K562 (cell line): Measurements from ENCODE around the gene TRIO. TPM values are rescaled to one million over a fixed set of nuclear protein-coding genes. Genes with fewer than 3 reads are reported as not detected.

Source experiments
- AFF1 ChIP-seq, 2 experiments: fragments of 450-650 bp; IDR thresholded peaks; 2 replicates each; pipeline ENCODE4 v1.6.1; 2018; ENCODE audit warnings: mild to moderate bottlenecking in 2 of 2, low read depth in 1 of 2; ENCODE audit not compliant: partially characterized antibody in 2 of 2
- ATF1 ChIP-seq, 2 experiments: fragments of 450-650 bp in 1 of 2; IDR thresholded peaks; 2 replicates each; pipeline ENCODE4 v1.6.1; 2016; ENCODE audit warnings: missing compliant biosample characterization in 1 of 2, missing genetic modification characterization in 1 of 2
- CREBBP ChIP-seq: IDR thresholded peaks from one replicate; pipeline ENCODE4 v1.6.1; 2012; ENCODE audit warnings: low read depth, mild to moderate bottlenecking, control low read depth, inconsistent platforms, low read length
- HCFC1 ChIP-seq: IDR thresholded peaks from 2 replicates; pipeline ENCODE4 v1.6.1; 2012; ENCODE audit warnings: low read depth, low read length, improper control_type of control experiment
- IFI16 ChIP-seq: fragments of 250-450 bp; sonication (Bioruptor Pico); IDR thresholded peaks from 2 replicates; pipeline ENCODE4 v2.1.2; 2022; ENCODE audit warnings: mild to moderate bottlenecking, inconsistent platforms
- NFE2 ChIP-seq: IDR thresholded peaks from 2 replicates; pipeline ENCODE4 v1.6.1; 2014; ENCODE audit warnings: antibody characterized with exemption, low read depth
- PTRF ChIP-seq: fragments of 450-650 bp; IDR thresholded peaks from 2 replicates; pipeline ENCODE4 v1.6.1; 2016; ENCODE audit warnings: mild to moderate bottlenecking, missing genetic modification characterization, missing compliant biosample characterization
- SIN3B ChIP-seq: fragments of 450-650 bp; IDR thresholded peaks from 2 replicates; pipeline ENCODE4 v1.6.1; 2017; ENCODE audit warnings: low read depth, mild to moderate bottlenecking, moderate library complexity
- SMARCE1 ChIP-seq: fragments of 450-650 bp; IDR thresholded peaks from 2 replicates; pipeline ENCODE4 v1.7.1; 2016; ENCODE audit warnings: mild to moderate bottlenecking
- SRSF1 ChIP-seq: fragments of 200-400 bp; formaldehyde crosslinking; IDR thresholded peaks from 2 replicates; pipeline ENCODE4 v1.6.1; 2017; ENCODE audit warnings: mild to moderate bottlenecking, low read depth, low read length, moderate library complexity
- STAT5B ChIP-seq: fragments of 250-450 bp; sonication (Bioruptor Pico); IDR thresholded peaks from 2 replicates; pipeline ENCODE4 v1.8.0; 2021; ENCODE audit warnings: mild to moderate bottlenecking, inconsistent platforms
- ZKSCAN8 ChIP-seq: fragments of 200-800 bp; sonication (Bioruptor generic); IDR thresholded peaks from 2 replicates; pipeline ENCODE4 v1.6.1; 2016; ENCODE audit warnings: missing genetic modification characterization, missing compliant biosample characterization
- polyA plus RNA-seq, 8 experiments: library from polyadenylated mRNA; depleted of rRNA in 4 of 8; stranded (reverse) in 5 of 8; unstranded in 3 of 8; fragments of >200 nt; fragmentation: Nextera tagmentation in 2 of 8; fragmentation: Illumina TruSeq in 1 of 8; extraction: Ambion mirVana in 2 of 8; extraction: Trizol in 1 of 8; gene quantifications; 2 replicates each; pipeline versions ENCODE4 v1.2.1 to v1.2.3, GENCODE V29; 2011 to 2014; ENCODE audit warnings: inconsistent platforms in 1 of 8, missing spikeins in 1 of 8
- total RNA-seq, 7 experiments: library from RNA; depleted of rRNA in 6 of 7; stranded (reverse); fragments of >200 nt in 6 of 7; fragmentation: Illumina TruSeq in 2 of 7; extraction: Trizol in 2 of 7; gene quantifications; 2 replicates each; pipeline versions ENCODE4 v1.2.1 to v1.2.3, GENCODE V29; 2011 to 2021; ENCODE audit warnings: low replicate concordance in 1 of 7

The TRIO gene
- total and polyA plus RNA-seq, 9 of the 15 experiments (the other 6 are each of a cell fraction or from before 2014, with no cell fraction given), result 0.24 to 5.0 (median 1.1) TPM

- TF ChIP-seq AFF1 (IDR thresholded peaks at IDR 0.05; ENCODE audit: low read depth in 1 of 2, partially characterized antibody in 2 of 2), result no peak
- no peak for TF ChIP-seq PTRF
- TF ChIP-seq ATF1 (CRISPR knock-in tag; IDR thresholded peaks at IDR 0.05), result no peak
- TF ChIP-seq ATF1 (tag; IDR thresholded peaks at IDR 0.05), result no peak
- no peak for TF ChIP-seq NFE2
- no peak for TF ChIP-seq CREBBP
- no peak for TF ChIP-seq HCFC1
- TF ChIP-seq ZKSCAN8, result no peak
- TF ChIP-seq STAT5B, result no peak
- TF ChIP-seq IFI16 (CRISPR knock-in tag), result no peak
- no peak for TF ChIP-seq SRSF1
- no peak for TF ChIP-seq SMARCE1
- no peak for TF ChIP-seq SIN3B
Measured at GRCh38 chr5:14421851-14422250, 278.7 kb downstream of the TRIO start (continued).
